ENCODE data around the gene COL1A1. TPM values are rescaled to one million over a fixed set of nuclear protein-coding genes. Genes with fewer than 3 reads are reported as not detected.
A peak's percentile ranks its signal among the peaks of the same experiment; 100 is the strongest.

Gene COL1A1
- total RNA-seq, 1 experiment from 2014 or later = 0.38 TPM

- DNase-seq (ENCODE audit: low spot score) = no peak
These were observed 46.8 kb downstream of the COL1A1 start for GRCh38 chr17:50154604-50155003.

- peak; percentile 9 for DNase-seq (ENCODE audit: low spot score)
These were observed 47.5 kb downstream of the COL1A1 start for GRCh38 chr17:50153650-50154575.

GRCh38 chr17:50152736-50153135 lies 48.7 kb downstream of the COL1A1 start:
- no peak for DNase-seq (ENCODE audit: low spot score)

- peak; percentile 93 for DNase-seq (ENCODE audit: low spot score)
These were observed 49.4 kb downstream of the COL1A1 start for GRCh38 chr17:50151937-50152547.

- peak; percentile 91 for DNase-seq (ENCODE audit: low spot score)
These were observed 50.1 kb downstream of the COL1A1 start for GRCh38 chr17:50151041-50151936.

- no peak for DNase-seq (ENCODE audit: low spot score)
These were observed 50.9 kb downstream of the COL1A1 start, which contains the start of gene PPP1R9B for GRCh38 chr17:50150354-50151040. Gene PPP1R9B (minus strand): TSS chr17:50150677. CDS start chr17:50150513, 164 bp downstream.

GRCh38 chr17:50149417-50150353 lies 51.7 kb downstream of the COL1A1 start:
- DNase-seq (ENCODE audit: low spot score) = peak; percentile 77

- DNase-seq (ENCODE audit: low spot score) = no peak
These were observed 52.4 kb downstream of the COL1A1 start for GRCh38 chr17:50149091-50149416.

- DNase-seq (ENCODE audit: low spot score) = peak; percentile 74
These were observed 53.0 kb downstream of the COL1A1 start for GRCh38 chr17:50148226-50149090.

- peak; percentile 58 for DNase-seq (ENCODE audit: low spot score)
These were observed 53.6 kb downstream of the COL1A1 start for GRCh38 chr17:50147841-50148225.

GRCh38 chr17:50146927-50147665 lies 54.3 kb downstream of the COL1A1 start:
- peak; percentile 25 for DNase-seq (ENCODE audit: low spot score)

- no peak for DNase-seq (ENCODE audit: low spot score)
These were observed 55.1 kb downstream of the COL1A1 start for GRCh38 chr17:50146230-50146926.

GRCh38 chr17:50145532-50146229 lies 55.8 kb downstream of the COL1A1 start:
- DNase-seq (ENCODE audit: low spot score) = no peak

- DNase-seq (ENCODE audit: low spot score) = no peak
These were observed 56.4 kb downstream of the COL1A1 start for GRCh38 chr17:50144845-50145531.

GRCh38 chr17:50144355-50144754 lies 57.1 kb downstream of the COL1A1 start:
- DNase-seq (ENCODE audit: low spot score) = no peak

GRCh38 chr17:50143461-50144176 lies 57.8 kb downstream of the COL1A1 start:
- DNase-seq (ENCODE audit: low spot score) = no peak
